ENCODE results near the gene CREB3L2.

Gene CREB3L2

DNA sequence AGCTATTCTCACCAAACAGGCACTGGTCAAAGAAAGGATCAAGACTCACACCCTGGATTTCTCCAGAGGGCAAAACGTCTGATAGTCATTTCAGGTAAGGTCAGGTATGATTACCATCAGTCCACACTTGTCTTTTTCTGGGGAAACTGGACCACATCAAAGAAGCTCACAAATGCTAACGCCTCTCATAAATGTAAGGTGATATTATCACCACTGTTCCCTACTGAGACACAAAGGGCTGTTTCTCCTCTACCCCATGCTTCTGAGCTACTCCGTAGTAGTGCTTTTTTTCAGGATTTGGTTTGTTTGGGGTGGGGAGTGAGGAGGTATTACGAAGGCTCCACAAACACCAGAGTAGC is 51.6 kb downstream of the CREB3L2 start:
- DNase-seq: no peak

DNA sequence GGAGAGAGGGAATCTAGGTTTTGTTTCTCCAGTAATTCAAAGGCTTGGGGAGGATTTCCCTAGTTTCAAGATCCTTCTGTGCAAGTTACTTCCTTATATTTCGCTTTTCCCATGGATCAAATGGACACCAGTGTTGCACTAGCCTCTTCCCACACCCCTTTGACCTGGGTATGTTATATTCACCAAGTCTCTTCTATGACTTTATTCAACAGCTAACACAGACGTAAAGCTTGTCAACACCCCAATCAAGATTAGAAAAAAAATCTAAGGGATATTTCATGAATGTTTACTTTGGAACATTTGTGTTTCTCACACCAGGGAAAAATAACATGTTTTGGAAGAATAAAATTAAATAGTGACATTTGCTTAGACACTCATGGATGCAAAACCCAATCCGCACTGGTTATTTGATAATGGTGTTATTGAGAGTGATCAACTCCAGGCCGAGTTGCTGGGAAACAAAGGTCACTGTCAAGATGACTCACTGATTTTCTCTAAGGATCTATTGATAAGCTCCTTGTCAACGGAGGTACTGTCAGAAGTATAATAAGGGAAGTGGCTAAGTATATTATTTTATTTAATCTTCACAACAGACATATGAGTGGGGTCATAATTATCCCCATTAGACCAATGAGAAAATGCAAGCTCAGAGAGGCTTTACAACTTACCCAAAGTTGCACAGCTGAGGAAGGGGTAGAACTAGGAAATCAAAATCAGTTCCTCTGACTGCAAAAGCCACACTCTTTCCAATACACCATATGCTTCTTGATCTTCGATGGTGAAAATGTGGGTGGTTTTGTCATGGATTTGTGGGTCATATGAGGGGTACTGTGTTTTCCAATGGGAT is 52.2 kb downstream of the CREB3L2 start:
- DNase-seq: no peak

DNA sequence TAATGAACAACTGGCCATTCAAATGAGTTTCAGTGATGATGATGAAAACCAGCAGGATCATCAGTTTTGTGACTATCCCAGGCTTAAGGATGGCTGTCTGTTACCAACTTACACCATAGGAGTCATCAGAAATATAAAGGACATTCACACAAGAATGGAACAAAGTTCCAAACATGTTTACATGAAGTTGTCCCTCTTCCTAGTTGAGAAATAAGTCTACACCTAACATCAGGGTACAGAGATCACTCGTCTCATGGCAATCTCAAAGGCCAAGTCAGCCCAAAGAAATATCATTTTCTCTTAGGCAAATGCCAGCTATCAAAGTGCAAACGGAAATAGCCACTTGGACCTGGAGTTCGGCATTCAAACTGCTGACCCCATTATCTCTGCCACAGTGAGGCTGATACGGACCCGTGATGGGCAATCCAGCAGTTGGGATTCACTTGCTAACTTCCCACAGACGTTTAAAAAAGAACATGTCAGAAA is 53.0 kb downstream of the CREB3L2 start:
- no peak for DNase-seq

DNA sequence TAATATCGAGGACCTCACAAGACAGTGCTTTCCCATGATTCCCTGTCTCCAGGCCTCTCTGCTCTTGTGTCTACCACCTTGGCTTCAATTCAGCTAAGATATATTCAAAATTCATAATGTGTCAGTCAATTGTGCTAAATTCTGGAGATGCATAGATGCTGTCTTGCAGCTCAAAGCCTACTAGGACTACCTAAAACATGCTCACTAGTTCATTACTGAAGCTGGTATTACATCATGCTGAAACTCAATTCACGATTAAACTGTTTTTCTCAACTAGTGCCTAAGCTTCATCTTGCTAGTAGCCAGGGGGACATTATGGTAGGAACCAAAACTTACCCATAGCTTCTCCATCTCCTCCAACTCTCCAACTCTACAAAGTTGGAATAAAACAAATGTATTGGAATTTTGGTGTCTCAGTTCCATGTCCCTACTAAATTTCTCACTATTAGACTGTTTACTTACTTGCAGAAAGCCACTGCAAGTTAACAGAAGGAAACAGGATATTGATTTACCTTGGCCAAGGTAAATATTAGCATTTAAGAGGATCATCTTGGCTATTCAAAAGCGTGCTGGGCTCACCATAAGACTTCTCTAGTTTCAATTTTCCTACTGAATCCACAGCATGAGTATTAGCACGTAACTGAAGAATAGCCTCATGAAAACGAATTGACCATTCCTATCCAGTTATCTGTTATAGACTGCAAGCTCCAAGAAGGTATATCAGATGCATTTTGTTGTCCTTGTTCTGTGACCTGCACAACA is 53.6 kb downstream of the CREB3L2 start:
- no peak for DNase-seq

DNA sequence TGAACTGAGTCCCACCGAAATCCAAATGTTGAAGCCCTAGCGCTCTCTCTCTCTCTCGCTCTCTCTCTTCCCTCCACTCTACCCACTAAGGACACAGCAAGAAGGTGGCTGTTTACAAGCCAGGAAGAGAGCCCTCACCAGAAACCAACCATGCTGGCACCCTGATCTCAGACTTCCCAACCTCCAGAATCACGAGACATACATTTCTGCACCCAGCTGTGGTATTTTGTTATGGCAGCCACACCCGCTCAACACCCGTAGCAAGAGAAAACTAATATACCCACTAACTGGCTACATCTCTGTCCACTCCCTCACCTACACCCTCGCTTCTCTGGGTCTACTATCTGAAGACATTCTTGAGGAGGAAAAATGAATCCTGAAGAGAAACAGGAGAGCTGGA is 54.8 kb downstream of the CREB3L2 start:
- DNase-seq: no peak

DNA sequence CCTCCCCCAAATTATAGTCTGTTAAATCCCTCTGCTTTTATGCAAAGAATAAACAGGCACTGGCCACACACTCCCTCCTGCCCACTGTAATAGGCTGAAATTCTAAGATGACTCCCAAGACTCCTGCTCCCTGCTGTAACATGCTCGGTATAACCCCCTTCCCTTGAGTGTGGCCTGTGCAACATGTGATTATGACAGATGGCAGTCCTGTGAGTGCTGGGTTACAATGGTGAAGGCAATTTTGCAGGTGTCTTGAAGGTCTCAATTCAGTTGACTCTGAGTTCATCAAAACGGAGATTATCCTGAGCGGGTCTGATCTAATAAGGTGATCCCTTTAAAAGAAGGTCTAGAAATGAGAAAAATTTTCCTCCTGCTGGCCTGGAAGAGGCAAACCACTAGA is 55.9 kb downstream of the CREB3L2 start:
- no peak for DNase-seq

DNA sequence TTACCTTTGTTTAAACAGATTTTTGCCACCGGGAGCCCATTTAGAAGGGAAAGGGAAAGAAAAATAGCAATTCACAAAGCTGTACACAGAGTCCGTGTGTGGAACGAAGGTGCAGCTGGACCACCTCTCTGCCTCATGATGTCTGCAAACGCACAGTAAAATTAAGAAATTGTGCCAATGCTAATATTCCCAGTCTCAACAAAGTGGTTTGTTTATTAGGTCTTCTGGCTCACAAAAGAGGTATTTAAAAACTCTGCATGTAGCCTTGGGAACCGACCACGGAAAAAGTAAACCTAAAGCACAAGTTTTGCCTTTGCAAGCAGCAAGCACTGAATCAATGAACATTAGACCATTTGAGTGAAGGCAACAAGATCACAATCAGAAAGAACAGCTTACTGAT is 57.7 kb downstream of the CREB3L2 start:
- peak; percentile 8 for DNase-seq

DNA sequence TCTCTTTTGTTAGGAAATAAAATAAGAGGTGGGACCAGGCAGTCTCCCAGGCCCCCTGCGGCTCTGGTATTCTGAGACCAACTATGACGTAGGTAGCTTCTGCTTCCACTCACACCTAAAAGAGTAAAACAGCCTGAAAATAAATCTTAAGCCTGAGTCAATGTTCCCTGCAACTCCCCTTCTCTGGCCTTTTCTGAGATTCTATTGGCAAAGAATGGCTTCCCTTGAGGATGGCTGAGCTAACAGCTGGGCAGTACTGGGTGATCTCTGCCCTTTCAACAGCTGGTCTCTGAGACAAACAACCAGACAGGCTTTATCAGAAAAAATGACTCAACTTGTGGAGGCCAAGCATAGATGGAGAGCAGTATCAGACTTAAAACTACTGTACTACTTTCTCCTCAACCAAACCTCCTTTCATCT is 58.7 kb downstream of the CREB3L2 start:
- no peak for DNase-seq

DNA sequence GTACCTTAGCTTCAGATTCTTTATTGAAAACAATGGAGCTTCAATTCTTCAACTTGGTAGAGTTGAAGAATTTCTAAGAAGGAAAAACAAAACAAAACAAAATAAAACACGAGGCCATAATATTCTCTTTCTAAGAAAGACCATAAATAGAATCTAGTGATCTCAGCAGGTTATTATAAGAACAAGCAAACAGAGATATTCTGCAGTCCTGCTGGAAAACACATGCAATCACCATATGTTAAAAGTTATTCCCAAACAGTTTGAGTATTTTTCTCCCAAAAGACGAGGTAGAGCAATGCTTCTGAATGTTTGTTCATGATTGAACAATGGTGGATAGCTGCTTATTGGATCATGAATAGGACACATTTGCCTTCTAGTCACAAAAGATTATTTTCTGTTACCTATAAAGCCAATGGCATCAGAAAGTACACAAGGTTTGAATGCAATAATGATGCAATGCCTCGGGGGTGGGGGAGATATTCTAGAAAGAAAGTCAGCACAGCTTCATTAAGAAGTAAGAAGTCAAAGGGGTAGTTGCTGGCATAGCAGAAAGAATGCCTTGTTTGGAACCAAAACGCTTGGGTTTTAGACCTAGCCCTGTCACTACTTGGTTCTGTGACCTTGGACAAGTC is 59.3 kb downstream of the CREB3L2 start:
- DNase-seq: no peak

DNA sequence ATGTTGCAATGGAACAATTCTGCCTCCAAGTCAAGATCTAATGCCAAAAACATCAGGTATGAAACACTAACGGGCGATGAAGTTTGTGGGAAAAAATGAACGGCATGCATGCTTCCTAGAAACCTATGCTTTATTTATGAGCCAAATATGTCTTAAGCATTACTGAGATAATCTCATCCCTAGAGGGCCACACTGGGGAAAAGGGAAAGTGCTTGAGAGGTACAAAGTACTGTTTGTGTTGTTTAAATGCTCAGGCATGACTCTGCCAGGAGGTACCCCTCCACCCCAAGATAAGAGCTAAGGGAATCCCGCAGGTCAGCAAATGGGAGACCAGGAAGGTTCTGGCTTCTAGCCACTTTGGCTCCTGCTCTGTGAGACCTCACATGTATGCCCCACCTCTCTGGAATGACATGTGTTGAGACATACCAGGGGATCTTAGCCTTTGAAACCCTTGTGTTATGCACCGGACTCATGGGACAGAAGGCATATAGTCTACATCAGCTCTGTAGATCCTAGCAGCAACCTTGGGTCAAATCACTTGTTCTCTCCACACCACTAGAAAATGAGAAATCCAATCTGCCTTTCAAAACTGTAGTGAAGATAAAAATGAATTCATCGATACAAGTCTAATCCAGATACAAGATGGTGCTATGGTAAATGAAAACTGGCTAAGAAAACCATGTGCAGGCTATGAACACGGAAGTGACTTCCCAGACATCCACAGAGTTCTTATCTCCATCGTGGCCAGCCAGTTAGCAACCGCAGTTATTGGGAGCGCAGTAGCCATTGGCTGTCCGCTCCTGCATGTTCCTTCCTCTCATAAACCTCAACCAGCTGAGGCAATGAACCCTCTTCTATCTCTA is 61.0 kb downstream of the CREB3L2 start:
- DNase-seq: no peak

DNA sequence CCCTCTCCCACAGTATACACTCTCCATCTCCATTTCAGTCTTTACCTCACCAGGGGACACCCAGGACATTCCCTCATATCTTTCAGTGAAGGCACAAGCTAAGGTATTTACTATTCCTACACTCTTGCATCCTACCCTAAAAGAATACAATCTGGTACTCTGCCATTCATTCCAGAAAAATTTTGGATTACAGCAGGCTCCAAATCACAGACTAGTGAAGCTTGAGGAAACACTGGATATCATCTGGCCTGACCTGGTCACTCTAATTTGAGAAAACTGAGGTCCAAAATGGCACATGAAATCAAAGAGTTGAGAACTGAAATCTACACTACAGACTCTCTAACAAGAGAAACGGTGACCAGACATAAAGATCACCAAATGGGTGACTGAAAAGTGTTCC is 61.7 kb downstream of the CREB3L2 start:
- DNase-seq: no peak

DNA sequence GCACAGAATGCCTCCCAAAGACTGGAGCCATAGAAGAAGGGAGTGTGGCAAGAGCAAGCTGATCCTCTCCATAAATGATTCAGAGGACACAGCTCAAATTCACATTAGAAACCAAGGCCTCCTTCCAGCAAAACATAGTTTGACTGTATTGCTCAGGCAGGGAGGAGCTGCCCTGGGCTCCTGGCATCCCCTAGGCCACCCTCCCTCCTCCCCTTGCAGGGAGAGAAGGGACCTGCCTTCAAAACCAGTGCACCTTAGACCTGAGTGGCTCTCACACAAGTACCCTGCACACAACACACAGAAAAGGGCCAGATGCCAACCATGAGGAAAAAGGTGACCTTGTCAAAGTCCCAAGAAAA is 64.7 kb downstream of the CREB3L2 start:
- DNase-seq: no peak

DNA sequence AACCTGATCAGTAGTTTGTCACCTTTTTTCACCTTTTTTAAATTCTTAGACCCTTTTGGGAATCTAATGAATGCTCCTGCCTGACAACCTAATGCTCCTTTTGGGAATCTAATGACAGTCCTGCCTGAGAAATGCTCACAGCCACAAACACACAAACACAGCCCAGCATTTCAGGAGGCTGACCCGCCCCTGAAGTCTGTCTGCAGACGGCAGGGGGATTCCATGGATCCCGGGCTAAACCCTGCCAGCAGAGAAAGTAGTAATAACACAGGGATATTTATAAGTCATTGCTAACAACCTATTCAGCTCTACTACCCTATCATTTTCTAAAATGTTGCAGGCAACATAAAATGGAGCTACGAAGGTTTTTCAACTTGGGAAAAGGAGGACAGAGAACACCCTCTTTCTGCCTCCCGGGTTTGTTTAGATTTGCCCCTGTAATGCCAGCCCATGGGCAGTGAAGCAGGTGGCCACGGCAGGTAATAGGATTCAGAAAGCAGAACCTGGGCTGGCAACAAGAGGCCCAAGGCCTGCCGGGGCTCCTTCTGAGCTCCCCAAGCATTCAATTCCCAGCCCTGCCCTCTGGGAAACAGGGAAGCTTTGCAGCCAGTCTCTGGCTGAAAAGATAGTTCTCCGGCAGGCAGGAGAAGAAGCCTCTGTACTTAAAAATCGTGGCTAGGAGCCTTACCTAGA is 65.2 kb downstream of the CREB3L2 start:
- no peak for DNase-seq

DNA sequence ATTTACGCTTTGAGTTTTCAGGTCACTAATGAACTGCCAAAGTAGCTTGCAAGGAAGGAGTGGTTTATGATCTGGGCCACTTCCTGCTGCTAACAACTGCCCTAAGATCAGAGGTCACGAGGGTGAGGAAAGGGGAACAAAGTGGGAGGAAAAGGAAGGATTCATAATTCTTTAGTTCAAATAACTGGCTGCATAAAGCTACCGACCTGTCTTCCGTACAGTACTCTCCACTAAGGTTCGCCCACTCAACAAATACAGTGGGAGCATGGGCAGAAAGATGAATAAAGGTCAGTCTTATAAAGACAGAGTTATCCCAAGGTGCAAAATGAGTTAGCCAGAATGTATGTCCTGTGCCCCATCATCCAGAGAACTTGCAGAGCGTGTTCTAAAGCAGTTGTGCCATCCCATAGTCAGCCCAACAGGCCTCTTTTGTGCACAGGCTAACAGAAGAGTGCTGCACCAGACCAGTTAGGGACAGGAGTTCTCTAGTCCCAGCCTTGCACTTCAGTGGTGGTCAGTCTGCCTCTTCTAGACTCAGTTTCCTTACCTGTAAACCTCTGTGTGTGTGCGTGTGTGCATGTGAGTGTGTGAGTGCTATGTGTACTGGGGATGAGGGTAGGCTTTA is 65.9 kb downstream of the CREB3L2 start:
- DNase-seq: no peak

DNA sequence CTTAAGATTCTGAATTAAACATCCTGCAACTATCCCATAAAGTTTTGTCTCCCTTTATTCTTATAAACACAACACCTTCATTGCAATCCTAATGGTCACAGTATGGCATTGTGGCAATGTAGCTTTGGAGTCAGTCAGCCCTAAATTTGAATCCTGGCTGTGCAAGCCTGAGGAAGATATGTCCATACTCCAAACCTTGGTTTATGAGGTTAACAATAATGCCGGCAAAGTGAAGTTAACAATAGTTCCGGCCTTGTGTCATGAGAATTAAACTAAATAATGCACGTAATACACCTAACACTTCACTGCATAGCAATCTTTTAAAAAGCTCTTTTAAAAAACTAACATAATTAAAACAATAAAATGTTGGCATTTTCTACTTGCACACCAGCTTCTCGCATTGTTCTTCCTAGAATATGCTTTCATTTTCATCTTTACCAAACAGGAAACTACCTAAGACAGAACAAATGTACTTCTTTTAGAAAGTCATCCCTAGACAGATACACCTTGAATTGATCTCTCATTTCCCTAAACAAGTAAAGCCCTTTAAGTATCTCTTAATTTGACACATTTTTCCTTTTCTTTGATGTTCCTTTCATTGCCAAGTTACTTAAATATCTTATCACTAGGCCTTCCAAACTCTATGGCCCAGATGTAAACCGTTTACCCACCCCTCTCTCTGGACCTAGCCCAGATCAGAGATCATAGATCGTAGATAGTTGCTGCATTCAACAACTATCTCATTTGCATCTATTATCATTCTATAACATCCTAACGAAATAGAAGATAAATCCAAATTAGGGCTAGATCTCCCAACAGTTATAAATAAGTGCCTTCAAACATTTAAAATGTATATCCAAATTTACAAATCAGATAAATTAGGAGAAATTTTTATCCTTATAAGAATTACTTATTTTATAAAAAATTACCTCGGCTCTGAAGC is 66.7 kb downstream of the CREB3L2 start:
- no peak for DNase-seq

DNA sequence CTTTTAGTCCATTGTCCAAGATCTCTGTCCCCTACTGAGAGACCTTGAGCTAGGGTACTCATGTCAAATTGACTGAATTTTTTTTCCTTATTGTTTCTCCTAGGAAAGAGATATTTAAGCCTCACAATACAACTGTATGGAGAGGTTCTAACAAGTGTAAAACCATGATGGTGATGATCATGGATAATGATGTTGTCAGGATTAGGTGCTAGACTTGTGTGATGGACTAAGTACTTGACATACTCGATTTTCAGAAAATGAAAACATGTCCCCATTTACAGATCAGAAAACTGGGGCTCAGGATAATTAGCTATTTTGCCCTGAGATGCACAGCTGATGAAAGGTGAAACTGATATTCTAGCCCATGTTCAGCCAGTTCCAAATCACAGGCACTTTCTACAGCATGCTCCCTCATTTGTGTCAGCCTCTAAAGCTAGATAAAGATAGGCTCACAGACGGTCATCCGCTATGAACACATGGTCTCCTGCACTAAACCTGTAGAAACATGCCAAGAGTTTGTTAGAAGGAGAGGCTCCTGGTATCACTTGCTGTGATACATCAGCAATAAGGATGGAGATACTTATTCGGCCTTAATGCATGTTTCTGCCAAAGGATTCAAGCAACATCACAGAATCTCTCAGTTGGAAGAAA is 67.6 kb downstream of the CREB3L2 start:
- no peak for DNase-seq

DNA sequence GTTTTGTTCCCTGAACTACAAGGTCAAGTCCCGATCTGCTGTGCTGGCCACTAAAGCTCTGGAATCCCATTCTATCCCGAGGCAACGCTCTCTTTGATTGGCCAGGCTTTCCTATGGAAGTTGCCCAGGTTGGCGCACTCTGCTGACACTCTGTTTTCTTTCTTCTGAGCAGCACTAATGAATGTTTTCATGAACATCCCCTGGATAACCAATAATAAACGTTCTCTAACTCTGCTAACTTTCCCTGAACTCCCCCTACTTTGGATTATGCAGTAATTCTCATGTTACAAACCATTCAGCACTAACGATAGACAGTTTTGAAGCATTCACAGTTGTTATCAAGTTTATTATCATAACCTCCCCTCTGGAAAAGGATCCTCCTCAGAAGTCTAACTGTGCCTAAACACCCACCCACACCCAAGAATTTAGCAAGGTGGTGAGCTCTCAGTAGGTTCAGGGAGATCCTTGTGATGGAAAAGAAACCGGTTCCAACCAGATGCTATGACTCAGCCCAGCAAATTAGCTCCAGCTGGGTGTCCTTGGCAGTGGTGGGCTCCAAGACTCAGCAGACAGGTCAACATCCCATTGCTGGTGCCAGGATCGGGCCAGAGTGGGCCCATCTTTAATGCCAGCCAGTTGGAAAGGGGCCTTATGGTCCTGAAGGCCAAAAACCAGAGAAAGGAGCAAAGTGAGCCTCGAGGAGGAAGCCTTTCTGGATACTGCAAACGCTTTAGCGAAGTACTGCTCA is 68.4 kb downstream of the CREB3L2 start:
- DNase-seq: no peak

DNA sequence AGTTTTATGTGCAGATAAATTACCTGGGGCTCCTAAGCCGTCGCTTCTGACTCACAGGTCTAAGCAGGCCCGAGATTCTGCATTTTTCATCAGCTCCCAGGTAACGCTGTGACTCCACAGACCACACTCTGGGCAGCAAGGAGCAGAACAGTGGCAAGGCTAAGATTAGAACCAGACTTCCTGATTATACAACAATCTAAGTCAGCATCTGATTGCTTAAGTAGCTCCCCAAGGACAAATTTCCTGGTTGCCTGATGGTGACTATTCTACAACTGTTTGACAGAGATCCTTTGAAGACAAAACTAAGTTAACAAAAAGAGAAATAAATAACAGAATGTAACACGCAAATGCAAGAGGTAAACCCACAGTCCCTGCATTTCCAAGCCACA is 69.0 kb downstream of the CREB3L2 start:
- peak; percentile 6 for DNase-seq

DNA sequence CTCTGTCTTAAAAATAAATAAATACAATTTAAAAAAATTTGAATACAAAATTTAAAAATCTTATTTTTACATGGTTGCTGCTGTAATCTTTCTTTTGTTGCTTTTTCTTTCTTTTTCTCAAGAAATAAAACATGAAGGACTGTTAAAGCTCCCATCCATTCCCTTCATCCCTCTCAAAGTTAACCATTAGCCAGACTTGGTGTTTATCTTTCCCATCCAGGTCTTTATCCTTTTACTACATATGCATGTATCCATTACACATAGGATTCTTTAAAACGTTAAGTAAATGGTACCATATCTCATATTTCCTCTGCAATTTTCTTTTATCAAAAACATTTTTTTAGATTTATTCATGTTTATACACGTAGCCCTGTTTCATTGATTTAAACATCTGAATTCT is 70.1 kb downstream of the CREB3L2 start:
- DNase-seq: no peak
